Astrocyte of the spinal cord (primary cell): ENCODE data around the gene IL17REL.

Source experiments
- DNase-seq: peaks from one replicate; pipeline ENCODE4 v3.0.0; 2011; ENCODE audit warnings: low read depth, low spot score
- H3K4me3 ChIP-seq: 2 replicates; pipeline ENCODE4 v1.5.1; 2011; ENCODE audit warnings: low read depth, mild to moderate bottlenecking, low read length, moderate library complexity
- CTCF ChIP-seq: IDR thresholded peaks from 2 replicates; pipeline ENCODE4 v1.5.1; 2012; ENCODE audit warnings: low read depth, mild to moderate bottlenecking, low read length, inconsistent platforms
- in situ Hi-C: cut with HindIII; loops from 2 replicates; pipeline ENCODE4 v1.10.0; 2017; ENCODE audit warnings: low sequenced_read_pairs

The IL17REL gene

GRCh38 chr22:49997932-49998717, 14.4 kb downstream of the IL17REL start:
- in situ Hi-C loops, result no loop called here
- DNase-seq, result no peak
- no peak for TF ChIP-seq CTCF
- H3K4me3 ChIP-seq, result no peak overlapping the region

- in situ Hi-C loops, result no loop called here
- TF ChIP-seq CTCF, result no peak
- H3K4me3 ChIP-seq, result no peak overlapping the region
- no peak for DNase-seq
These were observed 15.3 kb downstream of the IL17REL start for GRCh38 chr22:49997251-49997599.

GRCh38 chr22:49996518-49997250, 15.9 kb downstream of the IL17REL start:
- in situ Hi-C loops, result no loop called here
- DNase-seq, result no peak
- TF ChIP-seq CTCF, result no peak
- H3K4me3 ChIP-seq, result no peak overlapping the region

- H3K4me3 ChIP-seq, result no peak overlapping the region
- no peak for TF ChIP-seq CTCF
- in situ Hi-C loops, result no loop called here
- DNase-seq, result no peak
These were observed 16.4 kb downstream of the IL17REL start for GRCh38 chr22:49996119-49996517.

- no peak overlapping the region for H3K4me3 ChIP-seq
- no peak for TF ChIP-seq CTCF
- no peak for DNase-seq
- in situ Hi-C loops, result no loop called here
These were observed 17.0 kb downstream of the IL17REL start for GRCh38 chr22:49995361-49996118.

- H3K4me3 ChIP-seq, result no peak overlapping the region
- in situ Hi-C loops, result no loop called here
- no peak for TF ChIP-seq CTCF
- no peak for DNase-seq
These were observed 17.6 kb downstream of the IL17REL start for GRCh38 chr22:49995041-49995360.
